SKM-1 treated with dmso at 0.1 percent for 144 hours (cell line): ENCODE measurements around the gene IMMT.
A peak's percentile ranks its signal among the peaks of the same experiment; 100 is the strongest.
"Not testable (repeated sequence)": the region's sequence is repeated elsewhere in the genome, so short reads cannot be mapped to it uniquely, and the experiment has no call there.

Experiments
- DNase-seq: peaks from one replicate; lab custom pipeline; 2025; ENCODE audit not compliant: unreplicated experiment; lab: John Stamatoyannopoulos, UW

The IMMT gene

GRCh38 chr2:86202336-86202692 is 7.1 kb upstream of the IMMT start:
- no peak for DNase-seq

DNA sequence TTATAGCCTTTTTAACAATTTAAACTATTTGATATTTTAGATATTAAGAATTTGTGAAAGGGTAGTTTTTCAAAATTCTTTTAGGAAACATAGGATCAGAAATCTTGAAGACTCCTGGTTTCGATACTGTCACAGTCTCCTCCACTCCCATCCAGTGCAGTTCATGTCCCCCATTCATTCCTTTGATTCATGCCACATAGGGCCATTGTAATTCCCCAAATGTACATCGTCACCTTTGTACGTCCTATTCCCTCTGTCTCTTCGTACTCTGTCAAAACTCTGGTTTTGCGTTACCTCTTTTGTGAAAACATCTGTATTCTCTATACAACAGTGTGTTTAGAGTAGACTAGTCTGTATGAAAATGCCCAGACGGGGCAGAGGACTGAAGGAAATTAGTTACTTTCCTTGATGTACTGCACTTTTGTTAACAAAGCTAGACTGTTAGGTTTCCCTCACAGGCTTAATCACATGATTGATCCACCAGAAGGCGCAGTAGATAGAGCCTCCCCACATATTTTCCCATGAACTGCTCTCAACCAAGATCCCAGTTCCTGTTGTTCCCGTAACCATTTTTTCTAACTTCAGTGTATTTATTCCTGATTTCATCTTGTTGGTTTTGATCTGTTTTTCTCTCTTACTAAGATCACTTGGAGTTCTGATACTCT is 6.5 kb upstream of the IMMT start:
- DNase-seq: no peak

GRCh38 chr2:86200564-86200963 is 5.3 kb upstream of the IMMT start:
- DNase-seq: not testable (repeated sequence)

DNA sequence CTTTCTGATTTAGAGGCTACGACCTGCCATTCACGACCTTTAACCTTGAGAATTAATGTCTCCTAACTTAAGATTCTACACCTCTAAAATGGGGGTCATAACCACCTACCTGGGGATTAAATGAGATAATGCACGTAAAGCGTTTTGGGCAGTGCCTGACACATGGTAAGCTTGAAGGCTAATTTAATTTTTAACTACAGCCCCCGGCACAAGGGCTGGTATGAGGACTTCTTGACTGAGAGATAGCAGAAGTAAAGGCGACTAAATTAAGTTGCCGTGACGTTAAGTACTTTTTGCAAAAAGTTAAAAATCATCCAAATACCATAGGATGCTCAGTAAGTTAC is 4.5 kb upstream of the IMMT start:
- peak; percentile 47 for DNase-seq

DNA sequence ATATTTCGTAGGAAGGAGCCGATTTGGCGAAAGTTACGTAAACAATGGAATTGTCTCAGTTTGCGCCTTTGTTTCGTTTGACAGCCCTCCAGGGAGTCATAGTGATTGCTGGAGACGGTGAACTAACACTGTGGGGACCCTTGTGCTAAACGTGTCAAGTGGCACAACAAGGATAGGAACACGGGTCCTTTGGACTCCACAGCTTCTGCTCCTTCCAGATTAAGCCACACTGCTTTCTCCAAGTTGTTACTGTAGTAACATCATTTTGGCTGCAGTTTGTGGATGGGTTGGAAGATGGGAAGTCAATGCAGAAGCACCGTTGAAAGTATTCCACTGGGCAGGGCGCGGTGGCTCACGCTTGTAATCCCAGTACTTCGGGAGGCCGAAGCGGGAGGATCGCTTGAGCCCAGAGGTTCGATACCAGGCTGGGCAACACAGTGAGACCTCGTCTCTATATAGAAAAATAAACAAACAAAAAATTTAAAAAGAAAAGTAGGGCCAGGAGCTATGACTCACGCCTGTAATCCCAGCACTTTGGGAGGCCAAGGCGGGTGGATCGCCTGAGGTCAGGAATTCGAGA is 636 bp upstream of the IMMT start:
- peak; percentile 47 for DNase-seq

- no peak for DNase-seq
Observed at GRCh38 chr2:86194751-86195054, 559 bp downstream of the IMMT start.

- DNase-seq: peak; percentile 4
Observed at GRCh38 chr2:86193901-86194567, 1.2 kb downstream of the IMMT start.

DNA sequence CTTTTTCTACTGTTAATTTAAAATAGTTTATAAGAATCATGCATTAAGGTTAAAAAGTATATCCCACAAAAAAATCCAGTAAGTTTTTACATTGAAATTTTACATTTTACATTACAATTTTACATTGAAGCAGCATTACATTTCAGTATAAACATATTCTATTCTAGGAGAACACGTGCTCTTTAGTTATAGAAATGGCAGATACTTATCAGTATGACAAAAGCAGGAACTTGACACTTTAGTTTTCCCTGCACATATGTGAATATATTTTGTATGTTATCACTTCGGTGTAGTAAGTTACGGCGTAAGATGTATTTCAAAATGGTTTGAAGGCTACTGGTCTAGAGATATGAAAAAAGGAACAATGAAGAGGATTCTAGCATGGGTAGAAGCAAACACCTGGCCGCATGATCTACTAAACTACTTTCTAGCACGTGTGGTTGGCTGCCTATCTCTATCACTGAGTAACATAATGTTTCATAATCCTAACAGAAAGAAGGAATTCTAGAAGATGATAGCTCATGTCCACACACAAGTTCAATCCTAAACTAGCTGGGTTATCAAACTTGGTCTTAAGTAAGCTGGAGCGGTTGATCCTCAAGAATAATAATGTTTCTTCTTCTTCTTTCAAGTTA is 5.4 kb downstream of the IMMT start:
- no peak for DNase-seq

GRCh38 chr2:86186431-86186830 is 8.8 kb downstream of the IMMT start:
- DNase-seq: no peak

DNA sequence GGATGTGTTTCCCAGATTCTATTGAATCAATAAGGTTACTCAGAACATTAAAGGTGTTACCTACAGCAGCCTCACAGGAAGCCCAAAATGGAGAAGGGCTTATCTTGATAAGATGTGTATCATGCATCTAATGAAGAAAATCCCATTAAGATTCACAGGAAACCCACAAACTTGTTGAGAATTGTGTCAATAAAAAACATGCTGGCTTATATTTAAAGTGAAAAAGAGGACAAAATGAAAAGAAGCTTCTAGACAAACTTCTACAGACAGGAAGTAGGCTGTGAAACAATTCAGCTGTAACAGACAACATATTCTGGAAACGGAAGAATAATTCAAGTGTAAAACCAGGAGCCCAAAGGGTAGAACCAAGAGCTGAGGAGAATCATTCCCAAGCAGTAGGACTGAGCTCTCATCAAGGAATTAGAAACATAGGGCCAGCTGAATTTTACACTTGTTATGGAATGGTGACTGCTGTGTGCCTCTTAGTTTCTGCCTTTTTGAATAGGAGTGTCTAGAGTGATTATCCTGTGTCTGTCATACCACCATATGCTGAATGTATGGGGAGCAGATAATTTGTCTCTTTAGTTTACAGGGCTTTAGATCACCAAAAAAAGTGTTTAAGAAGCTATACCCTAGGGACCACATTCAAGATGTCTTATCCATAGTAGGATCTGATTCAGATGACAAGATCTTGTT is 9.6 kb downstream of the IMMT start:
- no peak for DNase-seq

GRCh38 chr2:86176597-86176996 is 18.7 kb downstream of the IMMT start:
- no peak for DNase-seq

GRCh38 chr2:86175828-86176227 is 19.4 kb downstream of the IMMT start:
- no peak for DNase-seq

DNA sequence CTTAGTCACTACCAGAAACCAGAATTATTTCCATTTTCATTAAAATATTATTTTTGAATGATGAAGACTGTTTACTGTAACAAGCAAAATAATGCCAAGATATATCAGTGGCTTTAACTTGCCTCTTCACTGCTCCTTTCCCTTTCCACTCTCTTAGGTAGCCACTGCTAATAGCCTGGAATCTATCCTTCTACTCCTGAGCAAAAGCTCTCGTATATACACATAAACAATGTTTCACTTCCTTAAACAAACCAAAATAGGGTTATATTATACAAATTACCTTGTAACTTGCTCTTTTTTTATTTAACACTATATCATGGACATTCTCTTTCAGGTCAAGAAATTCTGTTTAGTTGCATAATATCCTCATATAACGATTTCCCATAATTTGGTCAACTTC is 20.8 kb downstream of the IMMT start:
- DNase-seq: no peak

- DNase-seq: no peak
Observed at GRCh38 chr2:86172610-86173009, 22.7 kb downstream of the IMMT start.

DNA sequence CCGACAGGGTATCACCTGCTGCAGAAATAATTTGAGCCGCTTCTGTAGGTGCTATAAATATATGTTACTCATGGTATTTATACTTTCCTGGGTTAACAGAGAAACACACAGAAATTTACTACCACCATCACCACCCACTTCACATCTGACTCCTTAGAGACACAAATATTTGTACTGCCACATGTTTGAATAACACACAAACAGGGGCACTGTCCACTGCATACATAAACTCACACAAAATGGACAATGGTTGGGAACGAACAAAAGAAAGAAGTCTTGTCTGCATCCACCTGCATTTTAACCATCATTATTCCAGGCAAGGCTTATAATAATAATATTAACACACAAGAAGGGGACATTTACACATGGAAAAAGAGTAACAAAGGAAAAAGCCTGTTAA is 24.0 kb downstream of the IMMT start:
- DNase-seq: no peak

- DNase-seq: no peak
Observed at GRCh38 chr2:86170449-86170848, 24.8 kb downstream of the IMMT start.

DNA sequence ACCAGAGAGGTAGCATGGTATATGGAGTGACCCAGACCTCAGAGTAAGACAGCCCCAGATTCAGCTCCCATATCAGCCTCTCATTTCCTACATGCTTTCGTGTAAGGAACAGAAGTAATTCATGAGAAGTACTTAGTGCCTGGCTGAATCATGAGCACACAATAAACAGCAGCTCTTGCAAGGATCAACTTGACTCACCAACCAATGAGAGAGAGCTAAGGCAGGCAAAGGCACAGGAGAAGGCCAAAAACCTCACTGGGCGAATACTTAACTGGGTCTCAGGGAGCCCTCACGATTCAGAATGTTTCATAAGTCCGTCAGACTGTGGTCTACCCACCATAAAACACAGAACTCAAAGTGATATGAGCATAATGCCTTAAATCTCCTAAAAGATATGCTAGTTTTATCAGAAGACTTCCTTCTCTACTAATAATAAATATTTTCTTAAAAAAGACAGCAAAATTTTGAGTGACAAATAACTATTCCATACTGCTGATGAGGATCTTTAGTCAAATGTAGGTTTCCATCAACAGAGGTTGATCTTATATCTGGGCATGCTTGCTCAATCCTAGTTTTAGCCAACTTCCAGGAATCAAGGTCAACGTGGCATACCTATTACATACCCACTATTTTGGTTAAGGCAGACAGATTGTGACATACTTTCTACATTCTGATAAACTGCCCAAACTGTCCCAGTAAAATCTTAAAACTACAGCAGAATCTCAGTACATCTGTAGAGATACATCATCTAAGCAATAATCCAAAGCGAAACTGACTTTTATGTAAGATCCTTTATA is 34.9 kb downstream of the IMMT start:
- no peak for DNase-seq

- DNase-seq: no peak
Observed at GRCh38 chr2:86158286-86158685, 37.0 kb downstream of the IMMT start.

- no peak for DNase-seq
Observed at GRCh38 chr2:86157009-86157556, 38.2 kb downstream of the IMMT start.

DNA sequence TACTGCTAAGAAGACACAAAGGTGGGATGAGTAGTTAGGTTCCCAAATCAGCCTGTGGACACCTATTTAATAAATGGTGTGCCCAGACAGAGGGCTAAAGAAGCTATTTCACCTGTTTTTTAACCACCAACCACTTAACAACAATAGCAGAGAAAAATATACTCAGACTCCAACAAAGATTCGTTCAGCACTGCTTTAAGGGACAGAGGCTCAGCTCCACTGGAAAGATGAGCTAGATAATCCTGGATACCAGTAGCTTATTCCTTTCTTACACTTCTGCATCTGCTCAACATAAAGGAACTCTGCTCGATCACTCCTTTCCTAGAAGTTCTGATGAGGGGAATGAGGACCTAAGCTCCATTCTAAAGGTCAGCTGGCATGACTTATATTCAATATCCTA is 44.8 kb downstream of the IMMT start:
- no peak for DNase-seq

GRCh38 chr2:86147793-86148192 is 47.5 kb downstream of the IMMT start:
- DNase-seq: no peak
